Suprapubic skin (tissue), 3 donors: ENCODE data around the gene CFAP97D2.

ENCODE experiments used
- CTCF ChIP-seq, 2 donors: fragments of 200-600 bp in 1 of 2; fragments of 450-650 bp in 1 of 2; sonication (generic) in 1 of 2; IDR thresholded peaks; one replicate each; pipeline ENCODE4 v1.5.1; 2016 to 2019; ENCODE audit warnings: antibody characterized with exemption in 2 of 2, mild to moderate bottlenecking in 1 of 2, moderate library complexity in 1 of 2
- EP300 ChIP-seq: sonication (generic); formaldehyde crosslinking; IDR thresholded peaks from one replicate; pipeline ENCODE4 v1.6.1; 2017; ENCODE audit warnings: antibody characterized with exemption
- POLR2A ChIP-seq, 2 donors: fragments of 450-650 bp; IDR thresholded peaks; one replicate each; pipeline ENCODE4 v1.6.1; 2017; ENCODE audit warnings: antibody characterized with exemption in 2 of 2, mild to moderate bottlenecking in 2 of 2, moderate library complexity in 2 of 2

- no peak for TF ChIP-seq POLR2A (IDR thresholded peaks at IDR 0.05)
- TF ChIP-seq CTCF (IDR thresholded peaks at IDR 0.05), result no peak
- no peak for TF ChIP-seq EP300
These were observed 48.8 kb upstream of the CFAP97D2 start for GRCh38 chr13:114130131-114130836.
